ENCODE data around the gene TTC1.
A peak's percentile ranks its signal among the peaks of the same experiment; 100 is the strongest.
"Not testable (repeated sequence)": the region's sequence is repeated elsewhere in the genome, so short reads cannot be mapped to it uniquely, and the experiment has no call there.

The TTC1 gene, protein sequence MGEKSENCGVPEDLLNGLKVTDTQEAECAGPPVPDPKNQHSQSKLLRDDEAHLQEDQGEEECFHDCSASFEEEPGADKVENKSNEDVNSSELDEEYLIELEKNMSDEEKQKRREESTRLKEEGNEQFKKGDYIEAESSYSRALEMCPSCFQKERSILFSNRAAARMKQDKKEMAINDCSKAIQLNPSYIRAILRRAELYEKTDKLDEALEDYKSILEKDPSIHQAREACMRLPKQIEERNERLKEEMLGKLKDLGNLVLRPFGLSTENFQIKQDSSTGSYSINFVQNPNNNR

GRCh38 chr5:160008877-160009590, at the start of gene TTC1:
TTC1 (plus strand) TSS chr5:160009139; CDS start chr5:160010529, 1,390 bp downstream.
- peak; percentile 84 for DNase-seq (ENCODE audit: low read depth)

DNA sequence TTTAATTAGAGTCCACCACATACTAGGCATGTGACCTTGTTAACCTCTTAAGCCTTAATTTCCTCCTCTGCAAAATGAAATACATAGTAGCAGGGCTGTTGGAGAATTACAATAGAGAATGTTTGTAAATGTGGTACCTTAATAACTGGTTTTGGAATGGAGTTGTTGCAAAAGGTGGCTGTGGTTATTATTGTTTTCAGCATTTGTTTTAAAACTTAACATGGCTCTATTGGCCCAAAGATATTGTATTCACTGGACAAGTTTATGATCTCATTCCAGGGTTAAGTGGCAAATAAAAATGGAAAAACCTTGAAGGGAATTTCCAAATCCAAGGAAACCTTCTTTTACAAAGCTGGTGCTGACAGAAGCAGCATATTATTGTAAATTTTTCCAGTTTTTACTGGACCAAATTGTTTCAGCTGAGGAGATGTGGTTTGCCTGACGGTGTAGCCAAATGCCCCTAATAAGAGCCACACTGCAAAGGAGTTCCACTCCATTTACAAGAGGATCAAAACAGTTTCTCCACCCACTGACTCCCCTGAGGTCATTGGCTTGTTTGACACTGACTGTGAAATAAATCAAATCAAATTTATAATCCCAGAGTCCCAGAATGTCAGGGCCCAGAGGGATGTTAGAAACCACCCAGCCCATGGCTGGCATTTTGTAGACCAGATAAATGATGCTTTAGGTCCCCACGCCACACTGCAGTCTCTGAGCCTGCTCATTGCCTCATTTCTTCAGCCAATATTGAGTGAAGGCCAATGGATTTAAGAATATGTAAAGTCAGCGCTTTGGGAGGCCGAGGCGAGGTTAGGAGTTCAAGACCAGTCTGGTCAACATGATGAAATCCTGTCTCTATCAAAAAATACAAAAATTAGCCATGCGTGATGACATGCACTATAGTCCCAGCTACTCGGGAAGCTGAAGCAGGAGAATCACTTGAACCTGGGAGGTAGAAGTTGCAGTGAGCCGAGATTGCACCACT, 47.5 kb upstream of the TTC1 start:
- no peak for DNase-seq (ENCODE audit: low read depth)

GRCh38 chr5:159962214-159962613, 46.7 kb upstream of the TTC1 start:
- no peak for DNase-seq (ENCODE audit: low read depth)

DNA sequence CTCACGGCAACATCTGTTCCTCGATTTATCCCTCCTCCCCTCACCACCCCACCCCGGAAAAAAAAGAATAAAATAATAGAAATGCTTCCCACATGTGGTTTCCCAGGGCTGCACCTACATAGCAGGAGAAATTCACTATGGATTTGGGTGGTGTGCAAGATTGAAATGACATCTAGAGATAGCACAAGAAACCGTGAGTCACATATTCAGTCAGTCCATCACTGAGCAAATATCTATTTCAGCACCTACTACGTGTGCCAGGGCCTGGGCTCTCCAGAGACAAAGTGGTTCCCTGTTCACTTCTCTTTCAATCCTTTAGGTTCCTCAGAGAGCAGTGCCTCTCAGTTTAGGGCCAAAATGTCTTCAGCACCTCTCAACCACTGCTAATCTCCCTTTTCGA, 45.0 kb upstream of the TTC1 start:
- DNase-seq (ENCODE audit: low read depth), result no peak

DNA sequence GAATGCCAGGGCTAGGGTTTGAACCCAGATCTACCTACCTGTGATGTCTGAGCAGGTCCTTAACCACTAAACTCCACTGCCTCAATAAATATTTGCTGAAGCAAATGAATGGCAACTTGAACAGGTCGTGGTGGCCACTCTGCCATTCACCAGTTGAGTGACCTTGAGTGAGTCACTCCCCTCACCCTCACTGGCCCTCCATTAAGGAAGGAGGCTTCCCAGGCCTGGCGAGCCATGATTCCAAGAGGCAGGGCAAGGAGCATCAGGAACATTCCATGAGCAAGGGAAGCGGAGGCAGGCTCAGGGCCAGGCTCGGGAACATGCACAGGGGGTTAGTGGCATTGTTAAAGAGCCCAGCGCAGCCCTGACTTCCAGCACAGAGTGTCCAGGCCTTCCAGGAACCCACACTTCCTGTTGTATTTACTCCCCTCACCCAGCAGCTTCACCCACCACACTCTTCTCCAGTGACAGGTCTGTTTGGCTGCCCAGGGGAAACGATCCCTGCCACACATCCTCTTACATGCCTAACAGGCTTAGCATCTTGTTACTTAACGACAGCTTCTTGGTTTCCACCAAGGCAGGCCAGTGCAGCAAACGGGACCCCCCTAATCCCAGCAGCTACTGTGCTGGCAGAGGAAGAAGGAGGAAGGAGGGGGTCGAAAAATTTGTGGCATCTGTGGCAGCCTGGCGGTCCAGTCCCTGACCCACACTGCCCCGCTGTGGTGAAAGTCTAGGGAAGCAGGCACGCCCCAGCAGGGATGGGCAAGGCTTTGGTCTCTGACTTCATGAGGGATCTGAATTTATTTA, 43.7 kb upstream of the TTC1 start:
- DNase-seq (ENCODE audit: low read depth), result no peak

DNA sequence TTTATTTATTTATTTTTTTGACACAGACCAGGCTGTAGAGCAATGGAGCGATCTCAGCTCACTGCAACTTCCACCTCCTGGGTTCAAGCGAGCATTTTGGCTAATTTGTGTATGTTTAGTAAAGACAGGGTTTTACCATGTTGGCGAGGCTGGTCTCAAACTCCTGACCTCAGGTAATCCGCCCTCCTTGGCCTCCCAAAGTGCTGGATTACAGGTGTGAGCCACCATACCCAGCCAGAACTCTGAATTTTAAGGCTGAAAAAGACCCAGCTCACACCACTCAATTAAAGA, 43.2 kb upstream of the TTC1 start:
- DNase-seq (ENCODE audit: low read depth), result not testable (repeated sequence)

- DNase-seq (ENCODE audit: low read depth), result no peak
Measured at GRCh38 chr5:159969966-159970365, 39.0 kb upstream of the TTC1 start.

DNA sequence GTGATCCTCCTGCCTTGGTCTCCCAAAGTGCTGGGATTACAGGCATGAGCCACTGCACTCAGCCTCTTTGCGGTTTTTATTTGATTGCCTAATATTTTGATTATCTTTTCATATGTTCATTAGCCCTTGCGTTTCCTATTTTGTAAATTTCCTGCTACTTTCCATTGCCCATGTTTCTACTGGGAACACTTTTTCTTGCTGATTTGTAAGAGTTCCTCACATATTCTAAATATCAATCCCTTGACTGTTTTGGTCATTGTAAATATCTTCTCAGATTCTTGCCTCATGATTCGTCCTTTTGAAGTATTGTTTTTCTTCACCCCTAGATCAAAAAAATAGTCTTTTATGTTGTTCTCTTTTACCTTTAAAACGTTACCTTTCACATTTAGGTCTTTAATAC, 37.9 kb upstream of the TTC1 start:
- no peak for DNase-seq (ENCODE audit: low read depth)

DNA sequence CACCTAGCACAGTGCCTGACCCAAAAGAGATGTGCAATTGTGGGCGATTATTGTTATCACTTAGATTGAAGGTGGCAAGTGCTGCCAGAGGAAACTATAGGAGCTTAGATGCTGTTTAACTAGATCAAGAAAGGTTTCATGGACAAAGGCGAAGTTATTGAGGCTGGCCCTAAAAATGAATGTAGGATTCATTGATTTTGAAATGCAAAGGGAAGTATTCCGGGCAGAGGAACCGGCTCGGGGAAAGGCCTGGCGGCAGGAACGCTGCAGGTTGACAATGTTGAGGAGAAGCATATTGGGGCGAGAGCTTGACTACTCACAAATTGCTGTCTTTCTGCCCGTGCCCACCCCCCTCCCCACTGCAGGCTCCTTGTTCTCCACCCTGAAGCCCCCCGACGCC, 37.4 kb upstream of the TTC1 start:
- no peak for DNase-seq (ENCODE audit: low read depth)

- DNase-seq (ENCODE audit: low read depth), result no peak
Measured at GRCh38 chr5:159971931-159972461, 36.9 kb upstream of the TTC1 start.

- DNase-seq (ENCODE audit: low read depth), result no peak
Measured at GRCh38 chr5:159972538-159973362, 36.2 kb upstream of the TTC1 start.

DNA sequence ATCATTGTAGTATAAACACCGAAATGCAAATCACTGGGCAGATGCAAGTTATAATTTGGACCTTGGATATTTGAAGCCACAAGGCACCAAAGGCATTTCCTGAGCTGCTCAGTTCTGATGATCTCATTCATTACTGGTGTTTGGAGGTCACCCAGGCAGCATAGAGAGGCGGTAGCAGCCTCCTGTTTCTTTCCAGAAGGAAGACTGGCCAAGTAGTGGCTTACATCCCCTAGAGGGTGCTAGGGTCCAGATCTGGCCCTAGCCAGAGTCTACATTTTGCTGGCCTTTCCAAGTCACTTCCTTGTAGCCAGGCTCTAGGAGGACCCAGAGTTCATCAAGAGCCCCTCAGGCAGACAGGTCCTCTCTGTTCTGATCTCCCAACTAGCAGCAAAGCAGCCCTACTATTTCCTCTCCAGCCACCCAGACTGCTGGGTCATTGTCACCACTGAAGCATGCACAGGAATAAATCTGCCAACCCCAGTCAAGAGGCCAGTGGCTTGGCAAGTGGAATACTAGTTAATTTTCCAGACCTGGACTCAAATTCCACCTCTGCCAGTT, 33.4 kb upstream of the TTC1 start:
- no peak for DNase-seq (ENCODE audit: low read depth)

GRCh38 chr5:159976921-159977320, 32.0 kb upstream of the TTC1 start:
- DNase-seq (ENCODE audit: low read depth), result no peak

DNA sequence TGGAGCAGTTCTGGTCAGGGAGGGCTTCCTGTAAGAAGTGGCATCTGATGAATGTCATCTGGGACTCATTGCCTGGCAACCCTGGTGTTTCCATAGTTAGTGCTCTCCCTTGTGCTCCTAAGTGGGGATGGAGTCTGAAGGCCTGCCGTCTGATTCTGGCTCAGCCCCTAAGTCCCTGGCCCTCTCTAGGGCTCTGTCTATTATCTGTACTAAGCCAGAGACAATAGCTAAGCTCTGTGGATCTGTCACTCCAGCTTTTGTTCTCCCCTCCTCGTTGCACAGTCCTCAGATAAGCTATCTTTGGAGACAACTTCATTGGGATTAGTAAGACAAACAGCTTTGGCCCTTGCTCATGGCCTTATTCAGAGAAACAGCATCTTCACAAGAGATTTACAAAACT, 30.6 kb upstream of the TTC1 start:
- no peak for DNase-seq (ENCODE audit: low read depth)

DNA sequence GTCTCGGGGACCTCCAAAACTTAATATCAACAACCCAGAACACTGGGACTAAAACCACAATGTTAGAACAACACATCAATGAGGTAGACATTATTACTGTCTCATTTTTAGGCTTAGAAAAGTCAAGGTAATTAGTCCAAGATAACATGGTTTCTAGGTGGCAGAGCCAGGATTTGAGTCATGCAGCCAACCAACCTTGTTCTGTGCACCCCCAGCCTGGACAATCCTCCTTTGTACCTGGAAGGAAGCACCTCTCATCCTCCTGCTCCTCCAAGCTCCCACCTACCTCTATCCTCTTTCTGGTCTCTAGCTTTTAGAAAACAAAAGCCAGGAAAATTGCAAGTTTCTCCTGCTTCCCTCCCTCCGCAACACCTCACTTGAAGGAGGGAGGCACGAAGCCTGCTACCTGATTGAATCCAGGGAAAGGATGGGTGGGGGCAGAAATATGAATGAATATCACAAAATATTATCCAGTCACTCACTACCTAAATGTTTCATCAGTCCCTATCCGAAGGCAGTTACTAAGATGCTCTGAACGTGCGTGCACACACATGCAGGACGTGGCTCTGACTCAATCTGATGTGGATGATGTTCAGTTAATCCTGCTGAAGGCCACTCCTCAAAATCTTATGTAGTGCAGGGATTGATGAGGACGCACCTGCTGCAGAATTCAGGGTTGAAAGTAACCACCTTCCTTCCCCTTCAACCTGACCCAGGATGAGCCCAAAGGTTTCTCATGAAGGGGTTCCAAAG, 26.3 kb upstream of the TTC1 start:
- no peak for DNase-seq (ENCODE audit: low read depth)

DNA sequence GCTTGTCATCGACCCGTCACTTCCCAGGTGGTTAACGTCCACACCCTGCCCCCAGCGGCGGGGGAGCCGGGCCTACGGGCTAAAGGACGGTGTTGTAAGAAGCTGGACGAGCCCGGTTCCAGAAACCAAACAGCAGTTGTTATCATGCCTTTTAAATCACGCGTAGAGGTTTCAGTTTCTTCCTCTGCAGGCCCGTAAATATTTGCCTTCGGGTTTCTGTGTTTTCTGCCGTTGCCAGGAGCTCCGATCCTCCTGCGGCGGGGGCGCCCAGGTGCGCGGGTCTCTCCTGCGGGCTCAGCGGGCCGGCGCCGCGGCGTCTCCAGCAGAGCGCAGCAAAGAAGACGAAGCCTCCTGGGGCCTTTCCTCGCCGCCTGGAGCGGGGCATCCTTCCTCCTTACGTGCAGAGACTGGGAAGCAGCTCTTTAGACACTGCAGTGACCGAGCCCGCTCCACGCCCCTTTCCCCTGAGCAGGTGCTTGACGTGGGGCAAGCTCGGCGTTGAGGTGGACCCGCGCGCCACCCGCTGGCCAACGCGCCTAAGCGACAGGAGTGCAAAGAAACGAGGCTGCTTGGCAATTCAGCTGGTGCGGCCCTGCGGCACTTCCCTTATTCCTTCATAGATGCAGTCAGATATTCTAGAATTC, 21.8 kb upstream of the TTC1 start:
- peak; percentile 65 for DNase-seq (ENCODE audit: low read depth)

GRCh38 chr5:159990506-159990905, 18.4 kb upstream of the TTC1 start:
- DNase-seq (ENCODE audit: low read depth), result no peak

- DNase-seq (ENCODE audit: low read depth), result no peak
Measured at GRCh38 chr5:159992566-159992965, 16.4 kb upstream of the TTC1 start.

DNA sequence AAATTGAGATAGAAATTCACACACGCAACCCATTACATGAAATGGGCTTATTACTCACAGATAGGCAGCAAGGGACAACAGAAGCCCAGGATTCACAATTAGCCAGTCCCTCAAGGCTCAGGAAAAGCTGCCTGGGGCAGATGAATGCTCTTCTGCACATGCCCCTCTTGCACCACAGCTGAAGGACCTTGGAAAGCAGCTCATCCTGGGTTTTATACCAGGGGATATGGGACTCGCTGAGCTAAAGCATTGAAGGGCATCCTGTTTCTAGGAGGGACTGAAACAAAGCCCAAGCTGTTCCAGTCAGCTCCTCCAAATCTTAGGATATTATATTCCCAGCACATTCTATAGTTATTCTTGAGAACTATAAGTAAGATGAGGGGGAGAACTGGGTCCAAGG, 15.7 kb upstream of the TTC1 start:
- DNase-seq (ENCODE audit: low read depth), result no peak
